ENCODE measurements around the gene TBCB.

GRCh38 chr19:36106441-36106840 lies 8.8 kb upstream of the TBCB start:
- no peak for TF ChIP-seq TFAM (CRISPR knock-in tag; conservative IDR thresholded peaks at IDR 0.05)
- no peak for TF ChIP-seq POLR2A (conservative IDR thresholded peaks at IDR 0.05)
- TF ChIP-seq ATF7 (IDR thresholded peaks at IDR 0.05), result no peak
- no peak for TF ChIP-seq BRF2 (IDR thresholded peaks at IDR 0.05; ENCODE audit: borderline replicate concordance, insufficient read depth, insufficient read length)
- no peak for TF ChIP-seq ATF1 (CRISPR knock-in tag; IDR thresholded peaks at IDR 0.05)
- TF ChIP-seq ATF1 (tag; IDR thresholded peaks at IDR 0.05), result no peak

All from K562 (cell line).